HG02763 (cell line): ENCODE data around the gene SPCS1.
"Not testable (repeated sequence)": the region's sequence is repeated elsewhere in the genome, so short reads cannot be mapped to it uniquely, and the experiment has no call there.

Experiments
- ATAC-seq: cut with Tn5 transposase; IDR thresholded peaks from one replicate; pipeline ENCODE4 v1.9.1; 2021; ENCODE audit warnings: mild to moderate bottlenecking, moderate library complexity; ENCODE audit not compliant: unreplicated experiment

The SPCS1 gene

GRCh38 chr3:52728753-52729152 is 22.8 kb downstream of the SPCS1 start:
- not testable (repeated sequence) for ATAC-seq

- no peak for ATAC-seq
Measured at GRCh38 chr3:52730681-52731080, 24.8 kb downstream of the SPCS1 start.

DNA sequence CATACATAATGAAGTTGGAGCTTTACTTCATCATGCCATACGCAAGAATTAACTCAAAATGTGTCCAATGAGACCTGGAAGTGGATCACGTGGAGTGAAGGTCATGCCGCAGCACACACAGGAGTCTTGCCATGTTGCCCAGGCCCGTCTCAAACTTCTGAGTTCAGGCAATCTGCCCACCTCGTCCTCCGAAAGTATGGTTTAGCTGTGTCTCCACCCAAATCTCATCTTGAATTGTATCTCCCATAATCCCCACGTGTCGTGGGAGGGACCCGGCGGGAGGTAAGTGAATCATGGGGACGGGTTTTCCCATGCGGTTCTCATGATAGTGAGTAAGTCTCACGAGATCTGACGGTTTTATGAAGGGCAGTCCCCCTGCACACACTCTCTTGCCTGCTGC is 25.7 kb downstream of the SPCS1 start:
- no peak for ATAC-seq

GRCh38 chr3:52733256-52733891 is 27.5 kb downstream of the SPCS1 start:
- no peak for ATAC-seq

DNA sequence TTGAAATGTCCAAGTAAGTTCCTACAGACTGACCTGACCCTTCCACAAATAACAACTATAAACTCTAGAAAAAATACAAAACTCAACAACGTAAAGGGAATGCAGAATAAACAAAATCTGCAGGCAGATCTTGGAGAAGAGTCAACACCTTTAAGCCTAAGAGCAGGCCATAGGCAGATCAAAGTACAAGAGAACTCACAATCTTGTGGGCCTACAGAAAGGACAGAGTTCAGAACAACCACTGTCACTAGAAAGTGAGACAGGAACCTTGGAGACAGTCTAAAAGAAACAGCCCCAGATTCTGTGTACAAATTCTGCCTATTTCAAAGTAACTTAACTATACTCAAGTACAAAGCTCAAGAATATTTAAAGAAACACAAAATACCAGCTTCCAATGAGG is 33.8 kb downstream of the SPCS1 start:
- no peak for ATAC-seq

DNA sequence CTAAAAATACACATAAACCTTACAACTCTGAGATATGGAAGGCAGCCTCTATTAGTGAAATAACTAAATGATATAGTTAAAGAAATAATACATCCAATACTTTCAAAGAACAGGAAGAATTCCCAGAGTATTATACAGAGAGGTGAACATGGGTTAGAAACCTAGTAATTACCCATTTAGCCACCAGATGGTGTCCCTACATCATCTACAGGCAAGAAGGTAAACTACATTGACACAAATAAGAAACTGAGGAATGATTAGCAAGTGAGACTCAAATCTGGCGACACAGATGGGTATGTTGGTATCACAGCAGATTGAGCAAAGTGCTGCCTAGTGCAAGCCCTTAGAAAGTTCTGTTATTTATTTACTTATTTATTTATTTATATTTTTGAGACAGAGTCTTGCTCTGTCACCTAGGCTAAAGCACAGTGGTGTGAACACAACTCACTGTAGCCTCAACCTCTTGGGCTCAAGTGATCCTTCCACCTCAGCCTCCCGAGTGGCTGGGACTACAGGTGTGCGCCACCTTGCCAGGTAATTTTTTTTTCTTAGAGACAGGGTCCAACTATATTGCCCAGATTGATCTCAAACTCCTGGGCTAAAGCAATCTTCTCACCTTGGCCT is 36.6 kb downstream of the SPCS1 start:
- no peak for ATAC-seq

DNA sequence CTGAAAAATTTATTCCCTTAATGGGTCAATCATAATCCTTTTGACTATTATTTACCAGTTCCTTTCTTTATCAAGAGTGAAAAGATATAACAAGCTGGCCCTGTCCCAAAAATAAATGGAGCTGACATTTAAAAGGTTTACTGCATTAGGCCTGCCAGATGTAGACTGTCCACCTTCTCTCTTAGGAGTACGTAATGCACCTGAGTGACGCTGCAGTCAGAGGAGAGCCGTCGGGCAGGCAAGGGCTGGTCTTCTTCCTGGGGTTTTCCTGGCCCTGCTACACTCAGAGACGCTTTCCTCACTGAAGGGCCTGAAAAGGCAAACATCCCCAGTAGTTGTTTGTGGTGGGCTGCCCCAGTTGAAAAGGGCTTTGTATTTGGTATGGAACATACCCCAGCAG is 37.2 kb downstream of the SPCS1 start:
- no peak for ATAC-seq

DNA sequence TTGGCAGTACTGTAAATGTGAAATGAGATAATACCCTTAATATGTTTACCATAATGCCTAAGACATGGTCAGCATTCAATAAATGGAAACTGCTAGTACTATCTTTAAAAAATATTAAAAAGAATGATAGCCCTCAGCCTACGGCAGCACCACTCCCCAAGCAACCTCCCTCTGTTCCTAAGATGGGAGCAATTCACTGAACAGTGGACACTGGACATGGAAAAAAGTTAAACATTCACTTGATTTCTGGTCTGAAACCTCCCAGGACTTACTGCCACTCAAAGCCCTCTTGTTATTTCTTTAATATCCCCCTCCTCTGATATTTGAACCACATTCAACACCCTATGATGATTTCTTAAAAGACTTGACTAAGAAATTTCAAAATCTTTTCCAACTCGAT is 37.8 kb downstream of the SPCS1 start:
- no peak for ATAC-seq

DNA sequence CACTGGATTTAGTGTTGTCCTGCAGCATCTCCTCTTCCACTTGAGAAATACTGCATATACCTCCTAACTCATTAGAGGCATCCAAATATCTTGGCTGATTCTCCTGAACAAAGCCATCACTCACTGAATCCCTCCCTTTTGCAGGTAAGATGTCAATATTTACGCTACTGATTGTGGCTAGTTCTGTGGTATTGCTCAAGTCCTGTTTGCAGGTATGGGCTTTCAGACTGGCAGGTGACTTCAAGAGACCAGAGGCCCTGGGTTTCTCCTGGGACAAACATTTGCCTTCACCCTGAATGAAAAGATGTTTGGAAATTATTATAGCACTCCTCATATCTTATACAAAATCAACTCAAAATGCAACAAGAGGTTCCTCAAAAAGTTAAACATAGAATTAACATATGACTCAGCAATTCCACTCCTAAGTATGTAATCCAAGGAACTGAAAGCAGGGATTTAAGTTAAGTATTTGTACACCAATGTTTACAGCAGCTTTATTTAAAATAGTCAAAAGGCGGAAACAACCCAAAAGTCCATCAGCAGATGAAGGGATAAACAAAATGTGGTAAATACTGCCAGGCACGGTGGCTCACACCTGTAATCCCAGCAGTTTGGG is 46.2 kb downstream of the SPCS1 start:
- no peak for ATAC-seq

DNA sequence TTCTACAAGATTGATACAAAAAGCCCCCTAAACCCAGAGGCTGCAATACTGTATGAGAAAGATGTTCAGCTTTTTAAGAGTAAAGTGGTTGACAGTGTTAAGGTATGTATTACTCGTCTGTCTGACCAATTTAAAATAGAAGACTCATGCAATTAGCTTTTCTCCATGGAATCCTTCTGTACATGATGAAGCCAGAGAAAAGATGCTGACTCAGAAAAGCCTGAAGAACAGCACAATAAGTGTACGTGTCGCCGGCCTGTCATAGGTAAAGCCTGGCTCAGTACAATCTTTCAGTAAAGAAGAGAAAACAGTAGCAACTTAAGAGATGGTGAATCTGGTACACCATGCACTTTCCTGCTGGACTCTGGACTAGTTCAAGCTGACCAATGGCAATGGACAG is 48.5 kb downstream of the SPCS1 start:
- ATAC-seq = no peak

DNA sequence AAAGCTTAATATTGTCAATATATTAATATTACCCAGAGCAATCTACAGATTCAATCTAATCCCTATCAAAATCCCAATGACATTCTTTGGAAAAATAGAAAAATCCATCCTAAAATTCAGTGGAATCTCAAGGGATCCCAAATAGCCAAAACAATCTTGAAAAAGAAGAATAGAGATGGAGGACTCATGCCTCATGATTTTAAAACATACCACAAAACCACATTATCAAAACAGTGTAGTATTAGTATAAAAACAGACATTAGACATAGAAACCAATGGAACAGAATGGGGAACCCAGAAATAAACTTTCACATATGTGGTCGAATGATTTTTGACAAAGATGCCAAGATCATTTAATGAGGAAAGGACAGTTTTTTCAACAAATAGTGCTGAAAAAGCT is 50.2 kb downstream of the SPCS1 start:
- no peak for ATAC-seq
